Fibroblast of skin of abdomen (primary cell): ENCODE data around the gene POU6F2.

Source experiments
- DNase-seq: peaks from one replicate; pipeline ENCODE4 v3.0.0-alpha.2; 2013

The POU6F2 gene

DNA sequence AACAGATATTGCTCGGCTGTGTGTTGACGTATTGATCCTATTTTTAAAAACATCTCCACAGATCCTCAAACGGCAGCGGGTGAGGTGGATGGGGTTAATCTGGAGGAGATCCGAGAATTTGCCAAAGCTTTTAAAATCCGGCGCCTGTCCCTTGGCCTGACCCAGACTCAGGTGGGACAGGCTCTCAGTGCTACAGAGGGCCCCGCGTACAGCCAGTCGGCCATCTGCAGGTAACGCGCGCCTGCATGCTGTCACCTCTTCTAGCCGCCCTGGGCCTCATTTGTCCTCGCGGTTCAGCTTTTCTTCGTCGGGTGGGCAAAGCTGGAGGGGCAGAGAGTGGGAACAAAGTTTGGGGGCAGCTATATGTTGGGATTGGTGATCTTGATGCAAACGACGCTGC lies 482.8 kb downstream of the POU6F2 start:
- no peak for DNase-seq

- DNase-seq: no peak
These were observed 483.6 kb downstream of the POU6F2 start for GRCh38 chr7:39461263-39461820.

DNA sequence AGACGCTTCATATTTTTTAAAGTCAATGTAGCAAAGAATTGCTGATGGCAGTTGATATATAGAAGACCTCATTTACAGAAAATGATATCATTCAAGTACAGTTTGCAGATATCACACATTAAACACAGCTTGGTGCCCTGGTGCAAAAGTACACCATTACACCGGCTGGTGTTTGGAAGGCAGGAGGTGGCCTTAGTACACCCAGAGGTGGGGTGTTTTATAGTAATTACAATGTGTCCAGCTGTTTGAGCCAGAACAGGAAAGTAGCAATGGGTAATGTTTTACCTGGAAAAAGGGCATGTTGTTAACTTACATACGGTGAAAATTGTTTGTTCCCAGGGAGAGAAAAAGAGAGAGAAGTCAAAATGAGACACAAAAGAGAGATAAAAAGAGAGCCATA lies 485.5 kb downstream of the POU6F2 start:
- no peak for DNase-seq

GRCh38 chr7:39464350-39465054 lies 486.8 kb downstream of the POU6F2 start:
- DNase-seq: no peak

GRCh38 chr7:39465055-39465929 lies 487.6 kb downstream of the POU6F2 start:
- DNase-seq: peak; percentile 73

DNA sequence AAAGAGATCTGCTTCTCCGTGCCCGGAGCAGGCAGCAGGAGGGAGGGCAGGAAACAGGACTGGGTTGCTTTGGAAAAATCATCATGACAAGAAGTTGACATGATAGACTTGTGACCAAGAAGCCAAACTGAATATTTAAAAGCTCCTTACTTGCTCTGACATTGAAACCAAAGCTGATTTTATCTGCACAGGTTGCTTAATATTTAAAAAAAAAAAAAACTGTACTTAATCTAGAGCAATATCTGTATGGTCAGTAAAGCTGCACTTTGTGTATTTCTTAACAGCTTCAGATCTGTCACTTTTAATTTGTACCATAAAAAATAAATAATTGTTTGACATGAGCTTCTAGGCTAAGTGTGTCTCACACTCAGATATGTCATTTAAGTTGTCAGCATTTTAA lies 490.6 kb downstream of the POU6F2 start:
- no peak for DNase-seq

- peak; percentile 4 for DNase-seq
These were observed 491.2 kb downstream of the POU6F2 start for GRCh38 chr7:39468808-39469374.

- no peak for DNase-seq
These were observed 503.2 kb downstream of the POU6F2 start for GRCh38 chr7:39480901-39481300.

DNA sequence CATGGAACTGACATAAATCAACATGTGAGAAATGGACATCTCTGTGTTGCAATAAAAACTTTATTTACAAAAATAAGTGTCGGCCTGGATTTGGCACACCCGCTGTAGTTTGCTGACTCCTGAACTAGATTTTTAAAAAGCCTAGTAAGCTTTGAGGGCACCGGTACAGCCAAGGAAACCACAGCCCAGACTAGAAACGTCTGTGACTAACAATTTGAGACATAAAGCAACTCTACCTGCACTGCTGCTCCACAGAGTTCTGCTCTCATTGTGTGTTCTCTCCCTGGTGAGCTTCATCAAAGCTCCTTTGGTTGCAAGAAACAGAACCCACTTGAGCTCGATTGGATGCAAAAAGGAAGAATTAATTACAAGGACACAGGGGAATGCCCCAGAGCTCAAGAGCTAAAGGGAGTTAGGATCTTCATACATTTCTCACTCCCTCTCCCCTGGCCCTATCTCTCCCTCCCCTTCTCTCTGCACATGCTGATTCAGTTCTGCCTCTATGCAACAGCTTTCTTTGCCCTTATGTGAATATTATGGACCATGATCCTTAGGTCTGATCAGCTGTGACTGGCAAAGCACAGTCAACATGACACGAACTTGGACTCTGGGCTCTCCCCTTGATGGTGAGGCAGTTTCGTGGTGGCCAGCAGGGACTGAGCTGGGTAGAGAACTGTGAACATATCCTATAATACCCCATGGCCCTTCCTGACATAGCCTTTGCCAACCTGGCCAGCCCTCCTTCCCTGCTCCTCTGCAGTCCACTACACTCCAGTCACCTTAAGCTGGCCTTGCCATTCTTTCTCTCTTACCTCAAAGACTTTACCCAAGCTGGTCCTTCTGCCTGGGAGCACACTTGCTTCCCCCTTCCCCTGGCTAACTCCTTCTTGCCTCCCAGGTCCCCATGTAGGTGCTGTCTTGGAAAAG lies 511.0 kb downstream of the POU6F2 start:
- DNase-seq: no peak

DNA sequence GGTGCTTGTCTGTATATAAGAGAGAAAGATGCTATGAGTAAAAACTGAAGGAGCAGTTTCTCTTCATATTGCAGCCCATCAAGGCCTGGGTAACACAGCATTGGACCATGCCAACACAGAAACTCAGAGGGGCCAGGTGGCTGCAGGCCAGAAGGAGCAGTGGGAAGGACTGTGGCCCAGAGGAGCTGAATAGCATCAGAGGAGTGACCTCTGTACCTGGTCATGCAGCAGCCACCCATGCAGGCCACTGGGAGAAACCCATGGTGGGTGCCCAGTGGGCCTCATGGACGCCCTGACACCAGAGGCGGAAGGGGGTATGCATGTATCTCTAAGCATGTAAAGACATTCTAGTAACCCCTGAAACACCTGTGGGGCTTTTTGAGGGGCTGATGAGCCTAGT lies 512.6 kb downstream of the POU6F2 start:
- DNase-seq: no peak

DNA sequence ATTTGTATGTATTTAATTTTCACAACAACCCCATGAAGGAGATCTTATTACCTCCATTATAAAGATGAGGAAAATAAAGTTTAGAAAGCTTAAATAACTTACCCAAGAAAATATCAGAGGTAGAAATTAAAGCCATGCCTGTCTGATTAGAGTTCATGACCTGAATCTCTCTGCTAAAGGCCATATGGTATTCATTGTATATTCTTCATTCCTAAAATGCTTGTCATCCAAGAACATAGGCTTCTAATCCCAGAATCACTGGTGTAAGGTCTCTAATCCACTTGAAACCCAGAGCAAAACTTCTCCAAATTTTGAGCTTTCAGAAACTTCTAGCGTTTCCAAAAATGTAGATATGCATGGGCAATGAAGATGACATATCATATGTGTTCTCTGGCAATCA lies 516.2 kb downstream of the POU6F2 start:
- DNase-seq: peak; percentile 64

DNA sequence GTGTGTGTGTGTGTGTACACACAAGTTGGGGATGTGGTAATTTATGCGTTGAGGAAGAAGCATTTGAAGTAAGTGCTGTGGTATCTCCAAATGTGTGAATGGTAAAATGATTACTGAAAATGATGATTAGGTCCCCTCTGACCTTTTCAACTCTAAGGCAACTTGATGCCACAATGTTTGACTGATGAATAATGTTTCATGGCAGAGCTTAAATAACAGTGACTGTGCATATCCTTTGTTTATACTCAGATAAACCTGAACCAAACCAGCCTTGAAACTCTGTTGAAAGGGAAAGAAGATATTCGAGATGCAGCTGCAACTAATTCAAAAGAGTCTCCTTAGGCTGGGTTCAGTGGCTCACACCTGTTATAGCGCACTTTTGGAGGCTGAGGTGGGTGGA lies 523.6 kb downstream of the POU6F2 start:
- no peak for DNase-seq

DNA sequence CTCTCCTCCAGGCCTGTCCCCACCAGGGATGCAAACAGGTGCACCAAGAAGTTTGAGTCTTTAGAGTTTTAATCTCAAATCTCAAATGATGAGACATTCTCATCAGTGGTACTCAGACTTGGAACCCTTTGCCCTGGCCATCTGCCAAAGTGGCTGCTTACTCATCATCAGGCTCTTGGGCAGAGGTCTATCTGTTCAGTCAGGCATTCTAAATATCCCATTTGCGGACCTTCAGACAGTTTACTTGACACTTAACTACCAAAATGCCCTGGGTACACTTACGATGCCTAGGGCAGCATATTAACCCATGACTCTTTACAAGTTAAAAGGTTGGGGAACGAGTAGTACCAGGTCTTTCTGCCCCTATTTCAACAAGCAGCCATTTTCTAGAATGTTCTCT lies 527.3 kb downstream of the POU6F2 start:
- peak; percentile 74 for DNase-seq

GRCh38 chr7:39507866-39508551 lies 530.3 kb downstream of the POU6F2 start:
- peak; percentile 58 for DNase-seq

DNA sequence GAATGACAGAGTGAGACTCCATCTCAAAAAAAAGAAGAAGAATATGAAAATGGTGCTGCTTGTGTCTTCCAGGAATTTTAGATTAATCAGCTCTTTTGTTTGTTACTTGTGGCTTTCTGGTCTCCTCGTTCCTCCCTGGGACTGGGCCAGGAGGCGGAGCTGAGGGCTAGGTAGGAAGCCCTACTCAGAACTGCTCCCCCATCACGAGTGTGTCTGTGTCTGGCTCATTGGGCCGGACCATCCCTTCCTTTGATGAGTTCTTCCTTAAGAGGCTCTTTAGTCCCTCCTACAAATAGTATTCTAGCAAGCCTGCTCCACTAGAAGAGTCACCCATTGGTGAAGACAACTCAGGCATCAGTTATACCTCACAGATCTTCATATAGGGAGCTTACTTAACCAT lies 531.7 kb downstream of the POU6F2 start:
- DNase-seq: no peak

GRCh38 chr7:39509912-39510311 lies 532.2 kb downstream of the POU6F2 start:
- DNase-seq: no peak

DNA sequence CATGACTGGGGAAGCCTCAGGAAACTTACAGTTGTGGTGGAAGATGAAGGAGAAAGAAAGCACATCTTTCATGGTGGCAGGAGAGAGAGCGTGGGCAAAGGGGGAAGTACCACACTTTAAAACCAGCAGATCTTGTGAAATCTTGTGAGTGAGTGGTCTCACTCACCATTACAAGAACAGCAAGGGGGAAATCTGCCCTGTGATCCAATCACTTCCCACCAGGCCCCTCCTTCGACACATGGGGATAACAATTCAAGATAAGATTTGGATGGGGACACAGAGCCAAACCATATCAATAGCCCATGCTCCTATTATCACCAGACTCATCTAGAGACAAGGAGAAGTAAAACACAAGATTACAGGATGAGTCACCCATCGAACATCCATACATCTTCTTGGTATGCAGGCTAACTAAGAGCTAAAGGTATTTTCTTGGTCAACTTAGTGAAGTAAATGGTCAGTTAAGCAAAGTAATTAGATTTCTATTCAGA lies 533.2 kb downstream of the POU6F2 start:
- peak; percentile 73 for DNase-seq

DNA sequence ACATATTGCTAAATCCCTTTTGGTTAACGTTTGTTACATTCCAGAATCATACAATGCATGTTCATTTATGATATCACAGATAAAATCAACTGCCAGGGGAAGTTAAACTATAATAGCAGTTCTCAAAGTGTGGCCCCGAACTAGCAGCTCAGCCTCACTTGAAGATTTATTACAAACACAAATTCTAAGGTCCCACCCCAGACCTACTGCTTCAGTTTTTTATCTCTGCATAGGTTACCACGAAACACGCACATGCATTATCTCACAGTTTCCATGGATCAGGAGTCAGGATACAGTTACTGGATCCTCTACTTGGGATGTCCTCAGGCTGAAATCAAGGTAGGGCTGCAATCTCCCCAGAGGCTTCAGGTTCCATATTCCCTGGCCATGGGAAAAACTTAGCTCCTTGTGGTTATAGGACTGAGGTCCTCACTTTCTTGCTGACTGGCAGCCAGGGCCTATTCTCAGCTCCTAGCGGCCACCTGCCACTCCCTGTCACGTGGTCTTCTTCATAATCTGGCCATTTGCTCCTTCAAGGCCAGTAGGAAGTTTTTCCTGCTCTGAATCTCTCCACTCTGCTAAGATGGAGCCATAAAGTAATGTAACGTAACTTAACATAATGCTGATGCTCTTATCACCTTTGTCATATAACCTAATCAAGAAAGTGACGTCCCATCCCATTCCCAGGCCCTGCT lies 538.0 kb downstream of the POU6F2 start:
- no peak for DNase-seq

DNA sequence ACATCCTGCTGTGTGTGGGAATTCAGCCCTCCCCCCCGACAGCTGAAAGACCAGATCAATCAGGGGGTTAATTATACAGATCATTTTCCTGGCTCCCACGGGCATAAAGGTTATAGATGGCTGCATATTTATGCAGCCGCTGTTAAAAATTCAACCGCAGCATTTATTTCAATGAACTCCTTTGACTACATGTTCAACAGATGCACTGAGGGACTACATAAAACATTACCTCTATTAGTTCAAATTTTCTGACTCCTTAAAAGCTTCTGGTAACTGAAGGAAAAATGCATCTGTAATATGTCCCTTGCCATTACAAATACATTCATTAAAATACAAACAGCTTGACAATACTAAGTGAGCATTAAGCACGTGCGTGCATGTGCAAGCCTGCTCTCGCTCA lies 538.8 kb downstream of the POU6F2 start:
- DNase-seq: no peak

DNA sequence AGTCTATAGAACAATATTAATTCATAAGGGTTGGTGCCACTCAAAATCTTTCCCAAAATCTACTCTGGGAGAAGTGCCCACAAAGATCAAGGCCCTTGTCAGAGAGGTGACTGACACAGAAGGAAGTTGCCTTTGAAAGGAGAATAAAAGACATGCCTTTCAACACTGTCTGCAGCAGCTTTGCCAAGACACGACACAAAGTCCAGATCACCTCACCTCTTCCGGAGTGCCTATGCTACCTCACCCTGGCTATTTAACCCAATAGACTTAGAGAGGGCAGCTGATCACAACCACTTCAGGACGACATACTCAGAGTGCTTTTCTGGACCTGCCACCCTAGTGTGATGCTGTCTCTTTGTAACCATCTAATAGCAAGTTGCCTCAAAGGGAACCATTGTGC lies 539.5 kb downstream of the POU6F2 start:
- DNase-seq: no peak
